ENCODE measurements around the gene HOMER2.

DNA sequence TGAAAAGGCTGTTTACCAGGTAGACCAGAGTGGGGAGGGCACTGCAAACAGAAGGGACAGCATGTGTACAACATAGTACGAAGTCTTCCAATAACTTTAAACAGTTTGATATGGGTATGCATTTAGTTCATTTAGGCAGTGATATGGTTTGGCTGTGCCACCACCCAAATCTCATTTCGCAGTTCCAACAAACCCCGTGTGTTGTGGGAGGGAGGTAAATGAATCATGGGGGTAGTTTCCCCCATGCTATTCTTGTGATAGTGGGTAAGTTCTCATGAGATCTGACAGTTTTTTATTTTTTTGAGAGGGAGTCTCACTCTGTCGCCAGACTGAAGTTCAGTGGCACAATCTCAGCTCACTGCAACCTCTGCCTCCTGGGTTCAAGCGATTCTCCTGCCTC lies 25.9 kb upstream of the HOMER2 start:
- TF ChIP-seq CTCF (IDR thresholded peaks at IDR 0.05) (no peak), POLR2AphosphoS5 (IDR thresholded peaks at IDR 0.05) (no peak), POLR2A (IDR thresholded peaks at IDR 0.05) (no peak)

Measured in prostate gland (tissue), 2 donors.